WERI-Rb-1 (cell line): Measurements from ENCODE around the gene DHRSX.
"Not testable (repeated sequence)": the region's sequence is repeated elsewhere in the genome, so short reads cannot be mapped to it uniquely, and the experiment has no call there.

Experiments used
- DNase-seq: peaks from one replicate; pipeline ENCODE4 v3.0.0-alpha.2; 2020
- H3K27ac ChIP-seq: fragments of 250-450 bp; sonication (Bioruptor Pico); 2 replicates; pipeline ENCODE4 v1.5.1; 2020; ENCODE audit warnings: mild to moderate bottlenecking, moderate library complexity
- H3K27me3 ChIP-seq: fragments of 250-450 bp; sonication (Bioruptor Pico); 2 replicates; pipeline ENCODE4 v1.5.1; 2021; ENCODE audit warnings: mild to moderate bottlenecking, low read depth, moderate library complexity; ENCODE audit not compliant: insufficient read depth, severe bottlenecking
- H3K36me3 ChIP-seq: fragments of 250-450 bp; sonication (Bioruptor Pico); 2 replicates; pipeline ENCODE4 v1.5.1; 2020; ENCODE audit warnings: mild to moderate bottlenecking, moderate library complexity
- H3K4me3 ChIP-seq: 2 replicates; pipeline ENCODE4 v1.5.1; 2011; ENCODE audit warnings: low read depth, mild to moderate bottlenecking, control low read depth, low read length
- H3K9me3 ChIP-seq: fragments of 250-450 bp; sonication (Bioruptor Pico); 2 replicates; pipeline ENCODE4 v1.5.1; 2021; ENCODE audit warnings: mild to moderate bottlenecking, moderate library complexity; ENCODE audit not compliant: severe bottlenecking
- CTCF ChIP-seq: IDR thresholded peaks from 2 replicates; pipeline ENCODE4 v1.5.1; 2011; ENCODE audit warnings: low read depth, mild to moderate bottlenecking, control low read depth, inconsistent platforms, low read length

Gene DHRSX

GRCh38 chrX:2507904-2508627 is 7.3 kb upstream of the DHRSX start:
- TF ChIP-seq CTCF, result no peak
- no peaks in the 10 kb centered on the region for H3K9me3 ChIP-seq

GRCh38 chrX:2507196-2507595 is 6.4 kb upstream of the DHRSX start:
- no peak overlapping the region for H3K27ac ChIP-seq
- TF ChIP-seq CTCF, result no peak
- no peaks in the 10 kb centered on the region for H3K36me3 ChIP-seq
- DNase-seq, result no peak
- no peak overlapping the region for H3K4me3 ChIP-seq
- H3K27me3 ChIP-seq, result no peaks in the 10 kb centered on the region
- no peaks in the 10 kb centered on the region for H3K9me3 ChIP-seq

More at GRCh38 chrX:2507904-2508627, 7.3 kb upstream of the DHRSX start:
- Histone ChIP-seq H3K36me3 (no peaks in the 10 kb centered on the region), H3K27ac (no peak overlapping the region), H3K27me3 (no peaks in the 10 kb centered on the region), H3K4me3 (no peak overlapping the region)
- DNase-seq, result no peak

- H3K27ac ChIP-seq, DNase-seq, H3K27me3 ChIP-seq, H3K36me3 ChIP-seq, H3K4me3 ChIP-seq, H3K9me3 ChIP-seq: not testable (repeated sequence)
These were observed 4.6 kb upstream of the DHRSX start for GRCh38 chrX:2505341-2505740.

GRCh38 chrX:2504706-2505332 is 4.0 kb upstream of the DHRSX start:
- Histone ChIP-seq H3K9me3 (no peaks in the 10 kb centered on the region), H3K27ac (no peak overlapping the region), H3K27me3 (no peaks in the 10 kb centered on the region), H3K4me3 (no peak overlapping the region), H3K36me3 (peaks cover 3% of the 10 kb centered on the region)
- no peak for TF ChIP-seq CTCF
- no peak for DNase-seq

- Histone ChIP-seq H3K4me3 (no peak overlapping the region), H3K36me3 (peaks cover 6% of the 10 kb centered on the region), H3K27ac (no peak overlapping the region), H3K27me3 (no peaks in the 10 kb centered on the region), H3K9me3 (no peaks in the 10 kb centered on the region)
- no peak for TF ChIP-seq CTCF
- no peak for DNase-seq
These were observed 3.1 kb upstream of the DHRSX start for GRCh38 chrX:2503591-2504500.
